ENCODE results near the gene GCHFR.

The GCHFR gene

DNA sequence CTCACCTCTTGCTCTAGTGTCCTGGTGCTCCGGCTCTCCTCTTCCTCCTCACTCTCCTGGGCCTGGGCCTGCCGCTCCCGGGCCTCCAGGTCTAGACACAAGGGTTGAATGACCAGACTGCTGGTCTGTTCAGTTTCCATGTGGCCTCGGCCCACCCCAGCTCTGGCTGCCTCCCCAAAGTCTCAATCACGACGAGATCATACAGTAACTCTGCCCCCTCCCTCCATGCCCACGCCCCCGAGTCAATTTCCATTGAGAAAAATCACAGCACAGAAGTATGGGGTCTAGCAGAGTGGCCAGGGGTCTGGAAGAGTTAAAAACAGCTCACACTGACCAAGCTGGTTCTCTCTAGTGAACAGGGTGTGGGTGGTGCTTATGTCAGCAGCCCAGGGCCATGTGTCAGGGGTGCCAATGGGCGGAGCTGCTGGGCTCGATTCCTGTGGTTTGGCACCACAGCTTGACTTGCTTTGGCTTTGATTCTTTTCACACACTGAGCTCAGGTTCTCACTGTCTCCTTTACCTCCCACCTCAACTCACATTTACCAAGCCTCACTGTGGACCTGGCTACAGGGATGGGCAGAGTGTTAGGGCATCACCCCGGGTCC is 12.8 kb downstream of the GCHFR start:
- peak; percentile 84 for DNase-seq

DNA sequence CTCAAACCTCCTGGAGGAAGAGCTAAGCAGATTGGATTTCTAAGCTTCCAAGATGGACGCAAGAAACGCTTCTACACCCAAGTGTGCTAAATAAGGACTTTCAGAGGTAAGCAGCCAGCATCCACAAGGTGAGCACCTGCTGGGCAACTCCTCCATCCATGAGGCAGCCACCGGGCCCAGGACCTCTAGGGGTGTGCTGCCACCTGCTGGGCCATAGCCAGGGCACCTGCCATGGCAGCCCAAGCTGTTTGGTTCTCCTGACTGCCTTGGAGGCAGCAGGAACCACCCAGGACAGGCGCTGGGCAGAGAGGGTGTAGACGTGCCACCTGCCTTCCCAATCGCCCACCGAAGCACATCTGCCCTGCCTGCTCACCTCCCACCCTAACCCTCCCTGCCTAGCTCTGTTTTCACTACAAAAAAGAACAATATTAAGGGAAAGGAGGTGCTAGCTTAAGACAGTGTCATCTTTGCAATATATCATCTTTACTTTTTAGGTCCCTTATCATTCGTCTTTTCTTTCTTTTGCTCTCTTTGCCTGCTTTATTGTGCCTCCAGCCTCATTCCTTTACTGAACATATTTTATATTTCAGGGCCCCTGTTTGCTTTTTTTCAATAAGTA is 18.9 kb downstream of the GCHFR start:
- peak; percentile 87 for DNase-seq

DNA sequence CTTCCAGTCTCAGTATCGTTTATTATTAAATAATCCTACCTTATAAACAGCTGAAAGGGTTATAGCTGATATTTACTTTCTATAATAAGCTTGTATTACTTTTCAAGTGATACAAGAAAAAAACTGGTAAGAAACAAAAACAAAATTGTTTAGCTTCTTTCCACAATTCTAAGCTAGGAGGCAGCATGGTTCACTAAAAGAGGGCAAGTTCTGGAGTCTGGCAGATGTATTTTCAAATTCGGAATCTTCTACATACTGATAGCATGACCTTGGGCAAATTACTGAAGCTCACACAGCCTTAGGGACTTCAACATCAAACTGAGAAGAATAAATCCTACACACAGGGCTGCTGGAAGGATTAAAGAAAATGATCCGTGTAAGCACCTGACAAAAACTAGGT is 21.3 kb downstream of the GCHFR start:
- no peak for DNase-seq

DNA sequence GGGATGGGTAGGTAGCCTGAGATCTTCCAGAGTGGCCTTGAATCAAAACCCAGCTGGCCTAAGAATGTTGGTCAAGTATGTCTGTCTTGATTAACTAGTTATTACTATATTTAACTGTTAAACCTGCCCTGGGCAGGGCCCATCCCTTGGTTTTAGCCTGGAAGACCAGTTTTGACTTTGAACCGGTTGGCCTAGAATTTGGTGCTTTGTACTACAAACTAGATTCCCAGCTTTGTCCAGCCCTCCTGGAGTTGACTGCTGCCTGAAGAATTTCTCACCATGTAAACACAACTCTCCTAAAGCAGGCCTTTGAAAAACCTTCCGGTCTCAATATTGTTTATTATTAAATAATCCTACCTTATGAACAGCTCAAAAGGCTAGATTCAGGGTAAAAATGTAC is 21.9 kb downstream of the GCHFR start:
- no peak for DNase-seq

DNA sequence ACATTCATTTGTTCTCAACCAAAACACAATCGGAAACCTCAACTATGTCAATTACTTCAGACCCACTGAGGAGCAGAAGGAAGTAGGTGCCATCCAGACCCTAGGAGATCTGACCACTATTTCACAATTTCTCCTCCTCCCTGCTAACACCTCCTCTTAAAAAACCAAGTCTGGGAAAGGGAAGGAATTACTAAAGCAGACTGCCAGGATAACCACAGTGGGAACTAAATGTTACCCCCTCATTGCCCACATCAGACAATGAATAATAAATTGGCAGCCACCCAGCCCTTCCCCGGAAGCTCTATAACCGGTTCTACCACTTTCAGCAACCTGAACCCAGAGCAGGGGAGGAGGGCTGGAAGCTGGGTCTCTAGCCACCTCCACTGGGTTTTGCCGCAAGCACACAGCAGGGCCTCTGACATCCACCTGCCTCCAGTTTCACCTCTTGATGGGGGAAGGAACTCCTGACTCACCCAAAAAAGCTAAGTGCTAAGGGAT is 23.5 kb downstream of the GCHFR start:
- peak; percentile 68 for DNase-seq

DNA sequence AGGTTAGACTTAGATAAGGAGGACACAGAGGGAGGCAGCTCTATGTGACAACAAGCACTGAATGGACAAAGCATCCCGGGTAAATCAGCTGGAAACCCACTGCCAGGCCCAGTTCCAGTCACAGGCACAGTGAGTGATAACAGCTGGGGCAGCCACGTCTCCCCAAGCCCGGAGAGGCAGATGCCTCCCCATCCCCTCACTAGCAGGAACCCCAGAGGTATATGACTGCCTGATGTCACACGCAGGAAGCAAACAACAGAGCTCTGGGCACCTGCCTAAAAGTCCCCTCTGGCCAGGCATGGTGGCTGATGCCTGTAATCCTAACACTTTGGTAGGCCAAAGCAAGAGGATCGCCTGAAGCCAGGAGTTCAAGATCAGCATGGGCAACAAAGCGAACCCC is 24.1 kb downstream of the GCHFR start:
- DNase-seq: peak; percentile 35

DNA sequence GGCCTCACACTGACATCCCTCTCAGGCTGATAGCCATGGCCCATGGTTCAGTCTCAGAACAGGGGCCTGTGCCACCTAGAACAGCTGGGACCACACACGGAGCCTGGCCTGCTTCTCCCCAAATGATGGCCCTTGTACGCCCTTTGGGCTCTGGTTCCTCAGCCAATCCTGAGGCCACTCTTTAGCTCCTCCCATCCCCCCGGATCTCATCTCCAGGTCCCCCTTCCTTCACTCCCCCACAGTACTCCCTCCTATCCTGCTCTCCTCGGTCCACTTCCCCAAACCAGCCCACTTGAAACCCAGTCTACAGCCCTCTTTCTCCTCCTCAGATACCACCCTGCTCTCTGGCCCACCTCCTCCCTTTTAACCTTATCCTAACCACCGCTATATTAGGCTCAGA is 25.3 kb downstream of the GCHFR start:
- no peak for DNase-seq

DNA sequence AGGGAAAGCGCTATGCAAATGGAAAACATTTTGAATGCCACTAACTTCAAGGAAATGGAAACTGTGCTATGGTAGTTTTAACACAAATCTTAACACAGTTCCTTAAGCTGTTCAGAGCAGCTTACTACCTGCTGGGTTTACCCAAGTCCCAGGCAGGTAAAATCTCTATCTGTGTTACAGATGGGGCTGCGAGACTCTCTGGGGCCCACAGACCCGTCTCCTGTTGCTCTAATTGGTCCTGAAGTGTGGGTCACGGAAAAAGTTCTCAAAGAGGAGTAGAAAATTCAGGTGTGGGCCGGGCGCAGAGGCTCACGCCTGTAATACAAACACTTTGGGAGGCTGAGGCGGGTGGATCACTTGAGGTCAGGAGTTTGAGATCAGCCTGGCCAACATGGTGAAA is 26.1 kb downstream of the GCHFR start:
- DNase-seq: no peak

DNA sequence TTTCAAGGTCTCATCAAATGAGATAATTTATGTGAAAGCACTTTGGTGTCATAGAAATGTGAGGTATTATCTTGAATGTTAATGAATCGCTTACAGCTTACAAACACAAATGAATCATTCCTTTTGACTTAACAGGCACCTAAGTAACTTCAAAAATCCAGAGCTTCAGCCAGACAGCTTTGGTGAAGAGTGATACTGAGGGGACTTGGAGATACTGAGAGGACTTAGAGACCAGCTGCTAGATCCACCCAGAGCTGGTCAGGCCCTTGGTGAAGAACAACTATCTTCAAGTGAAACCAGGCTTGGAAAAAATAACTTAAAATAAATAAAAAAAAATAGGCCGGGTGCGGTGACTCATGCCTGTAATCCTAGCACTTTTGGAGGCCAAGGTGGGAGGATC is 26.9 kb downstream of the GCHFR start:
- DNase-seq: no peak

DNA sequence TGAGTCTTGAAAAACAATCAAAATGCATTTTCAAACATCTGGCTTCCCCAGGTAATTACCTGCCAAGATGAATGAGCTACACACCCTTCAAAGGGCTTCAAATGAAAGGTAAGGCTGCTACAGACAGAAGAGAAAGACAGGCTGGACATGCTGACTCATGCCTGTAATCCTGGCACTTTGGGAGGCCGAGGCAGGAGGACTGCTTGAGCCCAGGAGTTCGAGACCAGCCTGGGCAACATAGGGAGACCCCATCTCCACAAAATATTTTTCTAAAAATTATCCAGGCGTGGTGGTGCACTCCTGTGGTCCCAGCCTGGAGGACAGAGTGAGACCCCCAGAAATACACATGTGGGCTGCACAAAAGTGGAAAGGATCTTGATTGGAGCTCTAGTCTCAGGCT is 28.5 kb downstream of the GCHFR start:
- no peak for DNase-seq

DNA sequence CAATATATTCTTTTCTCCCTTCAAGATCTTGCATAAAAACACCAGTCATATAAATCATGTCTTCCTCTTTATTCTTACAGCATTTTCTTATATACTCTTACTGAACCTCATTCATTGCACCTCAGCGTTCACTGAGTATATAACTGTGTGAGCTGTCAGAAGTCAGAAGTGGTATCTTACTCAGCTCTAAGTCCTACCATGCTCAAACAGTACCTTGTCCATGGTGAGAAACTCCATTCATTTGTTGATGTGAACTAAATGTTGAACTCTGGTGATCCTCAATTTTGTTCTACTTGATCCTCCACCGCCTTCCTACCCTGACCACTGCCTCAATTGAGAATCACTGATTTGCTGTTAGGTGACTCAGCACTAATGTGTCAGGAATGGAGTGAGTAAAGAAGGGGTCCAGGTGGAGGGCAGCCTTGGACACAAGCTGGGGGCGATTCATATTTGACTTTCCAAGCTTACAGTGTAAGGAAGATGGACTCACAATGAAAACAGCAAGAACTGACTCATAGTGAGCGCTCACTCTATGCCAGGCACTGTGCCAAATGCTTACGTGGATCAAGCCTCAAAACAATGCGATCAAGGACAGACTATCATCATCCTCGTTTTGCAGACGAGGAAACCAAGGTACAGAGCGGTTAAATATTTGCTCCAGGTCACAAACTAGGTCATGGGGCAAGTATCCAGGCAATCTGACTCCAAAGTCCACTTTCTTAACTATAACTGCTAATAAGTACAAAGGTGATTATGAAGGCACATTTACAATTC is 29.5 kb downstream of the GCHFR start:
- peak; percentile 54 for DNase-seq

DNA sequence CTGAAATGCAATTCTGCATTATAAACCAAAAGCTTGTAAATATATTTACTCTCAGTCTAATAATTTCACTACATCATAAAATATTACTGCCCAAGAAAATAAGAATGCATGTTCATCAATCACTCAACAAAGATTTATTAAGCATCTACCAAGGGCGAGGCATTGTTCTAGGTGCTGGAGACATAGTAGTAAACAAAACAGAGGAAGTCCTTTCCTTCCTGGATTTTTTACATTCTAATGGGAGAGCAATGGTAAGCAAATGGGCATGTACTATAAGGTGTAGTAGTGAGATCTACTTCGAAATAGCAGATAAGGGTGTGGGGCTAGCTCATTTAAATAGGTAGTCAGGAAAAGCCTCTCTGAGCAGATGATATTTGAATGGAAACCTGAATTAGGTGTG is 32.2 kb downstream of the GCHFR start:
- no peak for DNase-seq

DNA sequence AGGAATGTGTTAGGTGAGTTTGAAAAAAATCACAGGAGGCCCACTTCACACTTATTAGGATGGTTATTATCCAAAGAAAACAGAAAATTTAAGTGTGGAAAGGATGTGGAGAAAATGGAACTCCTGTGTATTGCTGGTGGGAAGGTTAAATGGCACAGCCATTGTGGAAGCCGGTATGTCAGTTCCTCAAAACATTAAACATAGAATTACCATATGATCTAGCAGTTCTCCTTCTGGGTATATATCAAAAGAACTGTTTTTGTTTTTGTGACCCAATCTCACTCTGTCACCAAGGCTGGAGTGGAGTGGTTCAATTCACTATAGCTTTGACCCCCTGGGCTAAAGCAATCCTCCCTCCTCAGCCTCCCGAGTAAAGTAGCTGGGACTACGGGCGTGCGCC is 32.6 kb downstream of the GCHFR start:
- DNase-seq: no peak

DNA sequence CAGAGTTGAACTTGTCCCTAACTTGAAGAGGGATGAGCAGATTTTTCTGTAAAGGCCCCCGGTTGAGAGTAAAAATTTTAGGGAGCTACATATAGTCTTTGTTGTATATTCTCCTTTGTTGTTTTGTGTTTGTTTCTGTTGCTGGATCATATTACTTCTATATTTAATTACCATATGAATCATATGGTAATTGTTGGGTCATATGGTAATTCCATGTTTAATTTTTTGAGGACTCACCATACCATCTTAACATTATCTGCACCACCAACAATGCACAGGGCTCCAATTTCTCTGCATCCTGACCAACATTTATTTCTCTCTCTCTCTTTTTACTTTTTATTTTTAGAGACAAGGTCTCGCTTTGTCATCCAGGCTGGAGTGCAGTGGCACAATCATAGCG is 35.7 kb downstream of the GCHFR start:
- DNase-seq: no peak

DNA sequence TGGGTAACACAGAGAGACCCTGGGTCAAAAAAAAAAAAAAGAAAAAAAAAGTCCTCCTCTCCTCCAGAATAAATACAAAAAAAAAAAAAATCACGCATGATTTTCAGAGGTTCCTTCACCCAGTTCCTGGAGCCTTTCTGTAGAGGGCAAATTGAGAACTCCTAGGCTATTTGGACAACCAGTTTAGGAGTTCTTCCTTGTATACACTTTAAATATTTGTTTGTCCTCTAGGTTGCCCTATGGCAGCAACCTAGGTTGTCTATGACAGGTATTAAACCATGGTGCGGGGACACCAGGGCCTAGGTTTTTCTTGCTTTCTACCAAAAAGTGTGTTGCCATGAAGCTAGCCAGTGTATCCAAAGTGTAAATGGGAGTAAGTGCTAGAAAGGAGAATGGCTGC is 39.2 kb downstream of the GCHFR start:
- DNase-seq: no peak

DNA sequence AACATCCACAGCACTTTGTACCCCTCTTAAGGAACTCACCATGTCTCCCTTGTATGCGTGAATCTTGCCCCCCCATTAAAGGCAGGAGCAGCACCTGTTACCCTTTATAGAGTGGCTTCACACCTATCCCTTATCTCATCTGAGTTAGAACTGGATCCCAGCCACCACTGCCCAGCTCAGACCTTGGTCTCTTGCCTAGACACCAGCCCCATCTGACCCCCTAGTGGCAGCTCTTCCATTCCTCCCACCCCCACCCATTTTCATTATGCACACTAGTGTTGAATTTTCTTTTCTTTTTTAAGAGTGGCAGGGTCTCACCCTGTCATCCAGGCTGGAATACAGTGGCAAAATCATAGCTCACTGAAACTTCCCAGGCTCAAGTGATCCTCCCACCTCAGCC is 39.8 kb downstream of the GCHFR start:
- no peak for DNase-seq

DNA sequence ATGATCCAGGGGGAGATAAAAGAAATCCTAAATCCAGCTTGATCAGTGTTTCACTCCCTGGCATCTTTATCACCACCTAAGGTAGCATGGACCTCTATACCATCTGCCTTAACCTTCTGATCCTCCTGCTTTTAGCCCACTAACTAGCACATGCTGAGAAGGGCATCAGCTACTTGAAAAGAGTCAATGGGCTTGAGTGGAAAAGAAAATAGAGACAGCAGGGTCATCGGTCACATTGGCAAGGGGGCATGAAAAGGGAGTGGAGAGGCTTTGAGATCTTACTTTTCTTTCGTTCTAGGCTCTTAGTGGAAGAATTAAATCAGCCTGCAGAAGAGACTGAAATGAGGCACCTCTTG is 42.8 kb downstream of the GCHFR start:
- no peak for DNase-seq

DNA sequence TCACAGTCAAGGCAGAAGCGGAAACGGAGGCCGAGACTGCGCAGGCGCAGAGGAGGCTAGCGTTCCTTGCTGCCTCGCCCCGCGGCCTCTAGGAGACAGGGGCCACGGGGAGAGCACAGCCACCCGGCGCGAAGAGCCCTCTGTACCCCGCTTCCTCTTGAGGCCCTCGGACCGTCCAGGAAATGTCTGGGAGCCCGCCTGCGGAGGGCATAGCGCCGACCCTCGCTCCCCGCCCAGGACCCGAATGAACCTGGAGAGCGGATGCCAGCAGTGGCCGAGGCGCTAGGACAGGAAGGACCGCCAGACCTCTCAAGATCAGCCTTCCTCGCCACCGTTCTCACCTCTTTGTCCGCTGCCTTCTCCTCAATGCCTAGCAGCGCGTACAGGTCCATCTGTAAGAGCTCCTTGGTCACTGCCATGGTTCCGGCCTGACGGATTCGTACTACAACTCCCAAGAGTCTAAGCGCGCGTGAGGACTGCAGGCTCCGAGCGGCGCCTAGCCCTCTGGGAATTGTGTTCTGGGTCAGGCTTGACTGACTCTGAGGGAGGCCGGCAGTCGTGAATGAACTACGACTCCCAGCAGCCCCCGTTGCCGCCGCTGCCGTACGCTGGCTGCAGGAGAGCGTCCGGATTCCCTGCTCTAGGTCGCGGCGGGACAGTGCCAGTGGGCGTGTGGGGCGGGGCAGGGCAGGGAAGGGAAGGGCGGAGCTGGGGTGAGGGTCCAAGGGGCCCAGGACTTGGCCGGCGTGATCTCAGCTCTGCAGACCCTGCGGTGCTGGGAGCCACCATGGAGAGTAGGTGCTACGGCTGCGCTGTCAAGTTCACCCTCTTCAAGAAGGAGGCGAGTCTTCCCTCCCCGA is 43.4 kb downstream of the GCHFR start, which contains the start of the genes DNAJC17 and ZFYVE19:
DNAJC17 (minus strand) TSS at position 446 of the 860 bp plus-strand sequence; CDS start at position 419, 27 bp downstream.
ZFYVE19 (plus strand) TSS at position 62 of the 860 bp plus-strand sequence; CDS start at position 563, 501 bp downstream.
- peak; percentile 99 for DNase-seq

DNA sequence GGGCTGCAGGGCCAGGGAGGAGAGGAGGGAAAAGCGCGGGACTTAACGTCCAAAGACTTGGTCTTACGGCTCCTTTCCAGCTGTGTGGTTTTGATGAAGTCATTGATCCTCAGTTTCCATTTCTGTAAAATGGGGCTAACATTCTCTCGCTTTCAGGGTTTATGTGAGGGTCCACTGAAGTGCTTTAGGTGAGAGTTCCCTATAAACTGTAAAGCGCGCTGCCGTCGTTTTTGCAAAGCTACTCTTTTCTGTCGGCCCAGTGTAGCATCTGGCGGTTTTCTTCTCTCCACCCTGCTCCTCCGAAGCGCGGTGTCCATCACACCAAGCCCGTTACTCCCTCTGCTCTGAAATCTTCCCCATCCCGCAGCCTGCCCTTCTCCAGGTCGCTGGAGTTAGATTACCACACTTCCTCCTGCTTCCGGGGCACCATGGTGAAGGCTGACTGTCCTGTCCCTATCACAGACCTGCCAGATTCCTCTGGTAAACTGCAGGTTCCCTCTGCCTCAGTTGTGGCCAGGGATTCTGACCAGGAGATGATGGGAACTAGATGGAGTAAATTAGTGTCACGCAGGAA is 44.1 kb downstream of the GCHFR start:
- no peak for DNase-seq

DNA sequence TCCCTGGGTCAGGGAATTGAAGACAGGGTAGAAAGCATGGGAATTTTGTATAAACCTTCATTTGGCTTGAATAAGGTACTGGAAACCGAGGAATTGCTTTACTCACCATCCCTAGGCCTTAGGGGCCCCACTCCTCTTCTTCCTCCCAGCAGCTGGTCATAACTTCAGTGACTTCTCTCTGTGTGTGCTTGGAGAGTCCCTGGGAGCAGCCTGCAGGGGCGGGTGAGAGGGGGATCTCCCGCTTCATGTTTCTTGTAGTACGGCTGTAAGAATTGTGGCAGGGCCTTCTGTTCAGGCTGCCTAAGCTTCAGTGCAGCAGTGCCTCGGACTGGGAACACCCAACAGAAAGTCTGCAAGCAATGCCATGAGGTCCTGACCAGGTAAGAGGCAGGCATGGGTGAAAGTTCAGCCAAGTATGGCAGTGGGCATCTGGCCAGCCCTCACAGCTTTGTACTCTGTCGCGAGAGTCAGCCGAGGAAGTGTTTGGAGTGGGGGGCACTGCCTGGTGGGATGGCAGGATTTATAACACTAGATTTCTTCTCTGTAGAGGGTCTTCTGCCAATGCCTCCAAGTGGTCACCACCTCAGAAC is 45.1 kb downstream of the GCHFR start:
- no peak for DNase-seq

DNA sequence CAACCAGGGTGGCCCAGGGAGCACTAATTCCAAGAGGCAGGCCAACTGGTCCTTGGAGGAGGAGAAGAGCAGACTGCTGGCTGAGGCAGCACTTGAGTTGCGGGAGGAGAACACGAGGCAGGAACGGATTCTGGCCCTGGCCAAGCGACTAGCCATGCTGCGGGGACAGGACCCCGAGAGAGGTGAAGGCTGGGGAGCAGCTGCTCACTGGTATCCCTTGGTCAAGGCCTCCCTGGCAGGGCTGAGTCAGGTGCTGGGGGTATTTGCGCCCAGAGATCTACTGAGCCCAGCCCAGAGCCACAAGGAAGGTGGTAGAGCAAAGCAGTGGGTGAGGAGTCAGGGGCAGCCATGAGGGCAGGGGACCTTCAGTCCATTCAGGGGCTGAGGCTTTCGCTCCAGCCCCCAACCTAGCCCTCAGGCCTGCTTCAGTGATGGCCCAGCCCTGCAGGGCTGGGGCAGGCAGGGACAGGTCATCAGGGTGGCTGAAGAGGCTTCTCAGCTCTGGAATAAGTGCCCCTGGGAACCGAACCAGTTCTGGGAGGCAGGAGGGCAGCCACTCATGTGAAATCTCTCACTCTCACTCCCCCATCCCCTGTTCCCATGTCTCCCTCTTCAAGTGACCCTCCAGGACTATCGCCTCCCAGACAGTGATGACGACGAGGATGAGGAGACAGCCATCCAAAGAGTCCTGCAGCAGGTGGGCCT is 49.0 kb downstream of the GCHFR start:
- no peak for DNase-seq
